ENCODE data around the gene BAHCC1.

Gene BAHCC1

DNA sequence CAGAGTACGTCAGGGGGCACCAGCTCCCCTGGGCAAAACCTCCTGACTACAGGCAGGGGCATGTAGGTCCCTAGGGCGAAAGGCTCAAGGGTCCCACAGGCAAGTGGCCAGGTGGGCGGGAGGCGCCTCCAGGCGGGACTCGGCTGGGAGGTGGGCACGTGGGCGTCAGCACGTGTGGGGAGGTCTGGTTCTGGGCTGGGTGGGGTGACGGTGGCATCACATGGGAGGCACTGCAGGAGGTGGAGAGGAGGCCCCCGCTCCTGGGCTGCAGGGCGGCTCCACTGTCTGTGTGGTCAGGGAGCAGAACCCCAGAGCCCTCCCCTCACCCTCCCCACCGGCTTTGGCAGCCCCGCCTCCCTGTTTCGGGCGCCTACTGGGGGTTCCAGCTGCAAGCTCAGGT lies 64.6 kb downstream of the BAHCC1 start:
- no peak for DNase-seq (ENCODE audit: low read depth in 2 of 2)

DNA sequence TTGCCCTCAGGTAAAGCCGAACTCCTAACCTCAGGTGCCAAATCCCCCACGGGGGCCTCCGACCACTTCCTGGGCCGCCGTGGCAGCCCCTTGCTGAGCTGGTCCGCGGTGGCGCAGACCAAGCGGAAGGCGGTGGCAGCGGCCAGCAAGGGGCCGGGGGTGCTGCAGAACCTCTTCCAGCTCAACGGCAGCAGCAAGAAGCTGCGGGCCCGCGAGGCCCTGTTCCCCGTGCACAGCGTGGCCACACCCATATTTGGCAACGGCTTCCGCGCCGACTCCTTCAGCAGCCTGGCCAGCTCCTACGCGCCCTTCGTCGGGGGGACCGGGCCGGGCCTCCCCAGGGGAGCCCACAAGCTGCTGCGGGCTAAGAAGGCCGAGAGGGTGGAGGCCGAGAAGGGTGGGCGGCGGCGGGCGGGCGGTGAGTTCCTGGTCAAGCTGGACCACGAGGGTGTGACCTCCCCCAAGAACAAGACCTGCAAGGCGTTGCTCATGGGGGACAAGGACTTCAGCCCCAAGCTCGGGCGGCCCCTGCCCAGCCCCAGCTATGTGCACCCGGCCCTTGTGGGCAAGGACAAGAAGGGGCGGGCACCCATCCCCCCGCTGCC lies 65.7 kb downstream of the BAHCC1 start:
- no peak overlapping the region for H3K4me3 ChIP-seq (replicated peaks in 1 of 2; ENCODE audit: low read depth in 2 of 2, low read length in 2 of 2)
- TF ChIP-seq, protein P1, sequence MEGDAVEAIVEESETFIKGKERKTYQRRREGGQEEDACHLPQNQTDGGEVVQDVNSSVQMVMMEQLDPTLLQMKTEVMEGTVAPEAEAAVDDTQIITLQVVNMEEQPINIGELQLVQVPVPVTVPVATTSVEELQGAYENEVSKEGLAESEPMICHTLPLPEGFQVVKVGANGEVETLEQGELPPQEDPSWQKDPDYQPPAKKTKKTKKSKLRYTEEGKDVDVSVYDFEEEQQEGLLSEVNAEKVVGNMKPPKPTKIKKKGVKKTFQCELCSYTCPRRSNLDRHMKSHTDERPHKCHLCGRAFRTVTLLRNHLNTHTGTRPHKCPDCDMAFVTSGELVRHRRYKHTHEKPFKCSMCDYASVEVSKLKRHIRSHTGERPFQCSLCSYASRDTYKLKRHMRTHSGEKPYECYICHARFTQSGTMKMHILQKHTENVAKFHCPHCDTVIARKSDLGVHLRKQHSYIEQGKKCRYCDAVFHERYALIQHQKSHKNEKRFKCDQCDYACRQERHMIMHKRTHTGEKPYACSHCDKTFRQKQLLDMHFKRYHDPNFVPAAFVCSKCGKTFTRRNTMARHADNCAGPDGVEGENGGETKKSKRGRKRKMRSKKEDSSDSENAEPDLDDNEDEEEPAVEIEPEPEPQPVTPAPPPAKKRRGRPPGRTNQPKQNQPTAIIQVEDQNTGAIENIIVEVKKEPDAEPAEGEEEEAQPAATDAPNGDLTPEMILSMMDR (IDR thresholded peaks at IDR 0.05; ENCODE audit: low read depth, low read length), result no peak
- DNase-seq (ENCODE audit: low read depth in 2 of 2), result no peak

More for the DNA sequence above, 64.6 kb downstream of the BAHCC1 start:
- TF ChIP-seq, protein P1 (IDR thresholded peaks at IDR 0.05; ENCODE audit: low read depth, low read length), result no peak
- no peak overlapping the region for H3K4me3 ChIP-seq (replicated peaks in 1 of 2; ENCODE audit: low read depth in 2 of 2, low read length in 2 of 2)

DNA sequence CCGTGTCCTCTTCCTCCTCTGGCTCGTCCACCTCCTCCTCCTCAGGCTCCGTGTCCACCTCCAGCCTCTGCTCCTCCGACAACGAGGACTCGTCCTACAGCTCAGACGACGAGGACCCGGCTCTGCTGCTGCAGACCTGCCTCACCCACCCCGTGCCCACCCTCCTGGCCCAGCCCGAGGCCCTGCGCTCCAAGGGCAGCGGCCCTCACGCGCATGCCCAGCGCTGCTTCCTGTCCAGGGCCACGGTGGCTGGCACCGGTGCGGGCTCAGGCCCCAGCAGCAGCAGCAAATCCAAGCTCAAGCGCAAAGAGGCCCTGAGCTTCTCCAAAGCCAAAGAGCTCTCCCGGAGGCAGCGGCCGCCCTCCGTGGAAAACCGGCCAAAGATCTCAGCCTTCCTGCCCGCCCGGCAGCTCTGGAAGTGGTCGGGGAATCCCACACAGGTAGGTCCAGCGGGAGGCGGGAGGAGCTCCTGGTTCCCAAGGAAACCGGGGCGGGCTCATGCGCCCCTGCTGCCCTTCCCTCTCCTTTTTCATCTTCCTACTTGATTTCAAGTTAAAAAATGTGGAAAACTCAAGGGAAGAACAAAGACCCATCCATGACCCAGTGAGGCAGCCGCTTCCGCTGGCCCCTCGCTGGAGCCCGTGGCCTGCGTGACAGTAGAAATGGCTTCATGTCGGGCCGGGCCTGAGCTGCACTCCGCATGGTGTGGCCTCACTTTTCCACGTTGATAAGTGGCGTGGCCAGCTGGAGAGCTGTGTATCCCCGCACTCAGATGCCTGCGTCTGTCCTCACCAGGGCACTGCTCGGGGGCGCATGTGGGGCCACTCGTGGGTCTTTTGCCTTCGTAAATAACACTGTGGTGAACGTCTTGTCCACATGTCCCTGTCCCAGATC lies 66.6 kb downstream of the BAHCC1 start:
- TF ChIP-seq, protein P1 (IDR thresholded peaks at IDR 0.05; ENCODE audit: low read depth, low read length), result no peak
- H3K4me3 ChIP-seq (replicated peaks in 1 of 2; ENCODE audit: low read depth in 2 of 2, low read length in 2 of 2), result no peak overlapping the region
- no peak for DNase-seq (ENCODE audit: low read depth in 2 of 2)

DNA sequence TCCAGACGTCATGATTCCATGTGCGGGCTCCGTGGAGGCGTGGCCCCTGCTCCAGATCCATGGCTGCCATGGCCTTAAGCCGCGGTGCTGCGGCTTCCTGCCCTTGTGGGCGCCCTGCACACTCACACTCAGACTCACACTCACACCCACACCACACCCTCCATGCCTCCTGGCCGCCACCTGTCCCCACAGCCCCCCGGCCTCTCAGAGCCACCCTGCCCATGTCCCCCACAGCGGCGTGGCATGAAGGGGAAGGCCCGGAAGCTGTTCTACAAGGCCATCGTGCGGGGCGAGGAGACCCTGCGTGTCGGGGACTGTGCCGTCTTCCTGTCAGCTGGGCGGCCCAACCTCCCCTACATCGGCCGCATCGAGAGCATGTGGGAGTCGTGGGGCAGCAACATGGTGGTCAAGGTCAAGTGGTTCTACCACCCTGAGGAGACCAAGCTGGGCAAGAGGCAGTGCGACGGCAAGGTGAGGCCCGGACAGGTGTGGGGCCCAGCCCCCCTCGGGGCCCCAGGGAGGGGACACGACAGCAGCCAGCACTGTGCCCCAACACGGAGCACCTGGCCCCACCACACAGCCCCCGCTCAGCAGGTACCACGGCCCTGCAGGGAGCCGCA lies 67.4 kb downstream of the BAHCC1 start:
- no peak overlapping the region for H3K4me3 ChIP-seq (replicated peaks in 1 of 2; ENCODE audit: low read depth in 2 of 2, low read length in 2 of 2)
- DNase-seq (ENCODE audit: low read depth in 2 of 2), result no peak
- TF ChIP-seq, protein P1 (IDR thresholded peaks at IDR 0.05; ENCODE audit: low read depth, low read length), result no peak

DNA sequence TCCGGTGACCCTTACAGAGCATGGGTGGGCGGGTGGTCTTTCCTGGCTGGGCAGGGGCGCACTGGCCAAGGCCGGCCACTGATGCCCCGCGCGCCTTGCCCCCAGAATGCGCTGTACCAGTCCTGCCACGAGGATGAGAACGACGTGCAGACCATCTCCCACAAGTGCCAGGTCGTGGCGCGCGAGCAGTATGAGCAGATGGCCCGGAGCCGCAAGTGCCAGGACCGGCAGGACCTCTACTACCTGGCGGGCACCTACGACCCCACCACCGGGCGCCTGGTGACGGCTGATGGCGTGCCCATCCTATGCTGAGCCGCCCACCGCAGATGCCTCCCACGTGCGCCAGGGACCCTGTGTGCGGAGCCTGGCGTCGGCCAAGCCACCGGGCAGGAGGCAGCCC lies 68.2 kb downstream of the BAHCC1 start:
- DNase-seq (ENCODE audit: low read depth in 2 of 2), result no peak
- TF ChIP-seq, protein P1 (IDR thresholded peaks at IDR 0.05; ENCODE audit: low read depth, low read length), result no peak
- no peak overlapping the region for H3K4me3 ChIP-seq (replicated peaks in 1 of 2; ENCODE audit: low read depth in 2 of 2, low read length in 2 of 2)

DNA sequence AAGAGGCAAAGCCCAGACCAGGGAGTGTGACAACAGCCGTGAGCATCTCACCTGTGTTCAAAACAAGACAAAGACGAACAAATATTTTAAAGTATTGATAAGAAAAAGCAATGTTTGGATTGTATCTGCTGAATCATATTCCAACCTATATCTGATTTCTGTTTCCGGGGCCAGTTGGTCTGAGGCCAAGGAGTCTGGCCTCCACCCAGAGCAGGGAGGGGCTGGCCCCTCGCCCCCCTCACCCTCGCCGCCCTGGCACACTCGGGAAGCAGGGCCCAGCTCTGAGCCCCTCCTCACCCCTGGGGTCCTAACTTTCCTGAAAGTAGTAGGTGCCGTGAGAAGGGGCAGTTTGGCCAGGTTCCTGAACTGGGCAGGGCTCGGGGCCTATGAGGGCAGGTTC lies 69.3 kb downstream of the BAHCC1 start:
- no peak overlapping the region for H3K4me3 ChIP-seq (replicated peaks in 1 of 2; ENCODE audit: low read depth in 2 of 2, low read length in 2 of 2)
- DNase-seq (ENCODE audit: low read depth in 2 of 2), result no peak
- TF ChIP-seq, protein P1 (IDR thresholded peaks at IDR 0.05; ENCODE audit: low read depth, low read length), result no peak
